ENCODE measurements around the gene TSPAN16. TPM values are rescaled to one million over a fixed set of nuclear protein-coding genes. Genes with fewer than 3 reads are reported as not detected.

The TSPAN16 gene
- total RNA-seq, 1 experiment from 2014 or later: not detected

DNA sequence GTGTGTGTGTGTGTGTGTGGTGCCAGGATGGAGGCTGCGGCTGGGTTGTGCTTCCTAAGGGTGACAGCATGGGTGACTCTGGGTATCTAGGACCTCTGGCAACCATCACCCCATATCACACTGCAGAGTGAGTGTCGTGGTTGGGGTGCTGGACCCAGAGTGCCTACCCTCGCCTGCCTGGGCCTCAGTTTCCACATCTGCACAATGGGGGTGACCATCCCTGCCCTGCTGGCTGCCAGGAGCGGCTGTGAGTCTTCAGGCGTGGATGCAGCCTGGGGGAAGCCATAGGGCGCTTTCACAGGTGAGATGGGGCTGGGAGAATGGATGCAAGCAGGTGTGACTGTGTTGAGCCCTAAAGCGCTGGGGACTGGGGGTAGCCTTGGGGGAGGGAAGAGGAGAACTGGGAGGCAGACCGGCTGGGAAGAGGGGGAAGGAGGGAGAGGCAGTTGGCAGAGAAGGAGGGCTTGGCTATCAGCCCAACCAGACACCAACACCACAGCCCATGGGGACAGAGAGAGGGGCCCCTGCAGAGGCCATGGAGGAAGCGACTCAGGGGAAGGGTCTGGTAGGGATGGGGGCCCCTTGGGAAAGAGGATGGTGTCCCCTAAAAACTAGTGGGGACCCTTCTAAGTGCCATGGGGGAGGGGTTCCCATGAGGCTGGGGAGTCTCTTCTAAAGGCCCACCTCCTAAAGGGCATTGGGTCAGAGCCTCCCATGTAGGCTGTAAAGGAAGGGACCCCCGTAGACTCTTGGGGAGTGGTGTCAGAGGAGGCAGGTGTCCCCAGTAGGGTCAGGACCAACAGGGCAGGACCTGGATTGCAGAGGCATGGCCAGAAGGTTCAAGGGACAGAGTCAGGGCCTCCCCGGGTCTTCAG, 61.0 kb downstream of the TSPAN16 start:
- H3K36me3 Mint-ChIP-seq: no peaks in the 10 kb centered on the region
- 0 out of 2 replicates have a peak overlapping the region, but pooled peaks have one; percentile 75 for H3K4me3 Mint-ChIP-seq
- DNase-seq (ENCODE audit: low spot score) (no peak), ATAC-seq (no peak)
- H3K27ac Mint-ChIP-seq: no peak overlapping the region
- no peak for TF ChIP-seq ATF3 (CRISPR knock-in tag; conservative IDR thresholded peaks at IDR 0.05)
- TF ChIP-seq, protein P1, sequence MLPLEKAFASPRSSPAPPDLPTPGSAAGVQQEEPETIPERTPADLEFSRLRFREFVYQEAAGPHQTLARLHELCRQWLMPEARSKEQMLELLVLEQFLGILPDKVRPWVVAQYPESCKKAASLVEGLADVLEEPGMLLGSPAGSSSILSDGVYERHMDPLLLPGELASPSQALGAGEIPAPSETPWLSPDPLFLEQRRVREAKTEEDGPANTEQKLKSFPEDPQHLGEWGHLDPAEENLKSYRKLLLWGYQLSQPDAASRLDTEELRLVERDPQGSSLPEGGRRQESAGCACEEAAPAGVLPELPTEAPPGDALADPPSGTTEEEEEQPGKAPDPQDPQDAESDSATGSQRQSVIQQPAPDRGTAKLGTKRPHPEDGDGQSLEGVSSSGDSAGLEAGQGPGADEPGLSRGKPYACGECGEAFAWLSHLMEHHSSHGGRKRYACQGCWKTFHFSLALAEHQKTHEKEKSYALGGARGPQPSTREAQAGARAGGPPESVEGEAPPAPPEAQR (CRISPR knock-in tag; IDR thresholded peaks at IDR 0.05): no peak
- TF ChIP-seq, protein P2, sequence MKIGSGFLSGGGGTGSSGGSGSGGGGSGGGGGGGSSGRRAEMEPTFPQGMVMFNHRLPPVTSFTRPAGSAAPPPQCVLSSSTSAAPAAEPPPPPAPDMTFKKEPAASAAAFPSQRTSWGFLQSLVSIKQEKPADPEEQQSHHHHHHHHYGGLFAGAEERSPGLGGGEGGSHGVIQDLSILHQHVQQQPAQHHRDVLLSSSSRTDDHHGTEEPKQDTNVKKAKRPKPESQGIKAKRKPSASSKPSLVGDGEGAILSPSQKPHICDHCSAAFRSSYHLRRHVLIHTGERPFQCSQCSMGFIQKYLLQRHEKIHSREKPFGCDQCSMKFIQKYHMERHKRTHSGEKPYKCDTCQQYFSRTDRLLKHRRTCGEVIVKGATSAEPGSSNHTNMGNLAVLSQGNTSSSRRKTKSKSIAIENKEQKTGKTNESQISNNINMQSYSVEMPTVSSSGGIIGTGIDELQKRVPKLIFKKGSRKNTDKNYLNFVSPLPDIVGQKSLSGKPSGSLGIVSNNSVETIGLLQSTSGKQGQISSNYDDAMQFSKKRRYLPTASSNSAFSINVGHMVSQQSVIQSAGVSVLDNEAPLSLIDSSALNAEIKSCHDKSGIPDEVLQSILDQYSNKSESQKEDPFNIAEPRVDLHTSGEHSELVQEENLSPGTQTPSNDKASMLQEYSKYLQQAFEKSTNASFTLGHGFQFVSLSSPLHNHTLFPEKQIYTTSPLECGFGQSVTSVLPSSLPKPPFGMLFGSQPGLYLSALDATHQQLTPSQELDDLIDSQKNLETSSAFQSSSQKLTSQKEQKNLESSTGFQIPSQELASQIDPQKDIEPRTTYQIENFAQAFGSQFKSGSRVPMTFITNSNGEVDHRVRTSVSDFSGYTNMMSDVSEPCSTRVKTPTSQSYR (CRISPR knock-in tag; IDR thresholded peaks at IDR 0.05): no peak
- TF ChIP-seq NR3C1 (CRISPR knock-in tag; conservative IDR thresholded peaks at IDR 0.05; ENCODE audit: low read depth): no peak
- TF ChIP-seq IRF2 (CRISPR knock-in tag; IDR thresholded peaks at IDR 0.05; ENCODE audit: borderline replicate concordance, low read depth): no peak
- no peak for TF ChIP-seq CREM (CRISPR knock-in tag; IDR thresholded peaks at IDR 0.05)
- TF ChIP-seq, protein P3, sequence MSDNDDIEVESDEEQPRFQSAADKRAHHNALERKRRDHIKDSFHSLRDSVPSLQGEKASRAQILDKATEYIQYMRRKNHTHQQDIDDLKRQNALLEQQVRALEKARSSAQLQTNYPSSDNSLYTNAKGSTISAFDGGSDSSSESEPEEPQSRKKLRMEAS (CRISPR knock-in tag; IDR thresholded peaks at IDR 0.05): no peak
- TF ChIP-seq ESRRA (CRISPR knock-in tag; IDR thresholded peaks at IDR 0.05; ENCODE audit: borderline replicate concordance): no peak
- no peak for TF ChIP-seq ZNF416 (CRISPR knock-in tag; IDR thresholded peaks at IDR 0.05)
- no peak for TF ChIP-seq ETV6 (CRISPR knock-in tag; IDR thresholded peaks at IDR 0.05)
- no peak for TF ChIP-seq JAZF1 (CRISPR knock-in tag; IDR thresholded peaks at IDR 0.05)
- TF ChIP-seq, protein P4, sequence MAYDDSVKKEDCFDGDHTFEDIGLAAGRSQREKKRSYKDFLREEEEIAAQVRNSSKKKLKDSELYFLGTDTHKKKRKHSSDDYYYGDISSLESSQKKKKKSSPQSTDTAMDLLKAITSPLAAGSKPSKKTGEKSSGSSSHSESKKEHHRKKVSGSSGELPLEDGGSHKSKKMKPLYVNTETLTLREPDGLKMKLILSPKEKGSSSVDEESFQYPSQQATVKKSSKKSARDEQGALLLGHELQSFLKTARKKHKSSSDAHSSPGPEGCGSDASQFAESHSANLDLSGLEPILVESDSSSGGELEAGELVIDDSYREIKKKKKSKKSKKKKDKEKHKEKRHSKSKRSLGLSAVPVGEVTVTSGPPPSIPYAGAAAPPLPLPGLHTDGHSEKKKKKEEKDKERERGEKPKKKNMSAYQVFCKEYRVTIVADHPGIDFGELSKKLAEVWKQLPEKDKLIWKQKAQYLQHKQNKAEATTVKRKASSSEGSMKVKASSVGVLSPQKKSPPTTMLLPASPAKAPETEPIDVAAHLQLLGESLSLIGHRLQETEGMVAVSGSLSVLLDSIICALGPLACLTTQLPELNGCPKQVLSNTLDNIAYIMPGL (CRISPR knock-in tag; IDR thresholded peaks at IDR 0.05): no peak
- TF ChIP-seq NR2C2 (CRISPR knock-in tag; IDR thresholded peaks at IDR 0.05): no peak
- TF ChIP-seq GRHL2 (CRISPR knock-in tag; IDR thresholded peaks at IDR 0.05; ENCODE audit: insufficient replicate concordance, severe bottlenecking): no peak
- no peak for TF ChIP-seq ZNF423 (CRISPR knock-in tag; IDR thresholded peaks at IDR 0.05)
- ChIA-PET CTCF (no interaction called here), POLR2A (no interaction called here)
- H3K4me1 Mint-ChIP-seq: peaks cover 18% of the 10 kb centered on the region
- no peaks in the 10 kb centered on the region for H3K9me3 Mint-ChIP-seq
- H3K27me3 Mint-ChIP-seq (ENCODE audit: low read depth): peaks cover 78% of the 10 kb centered on the region

- Mint-ChIP-seq H3K27me3 (ENCODE audit: low read depth) (peaks cover 61% of the 10 kb centered on the region), H3K9me3 (no peaks in the 10 kb centered on the region), H3K36me3 (no peaks in the 10 kb centered on the region), H3K4me3 (no peak overlapping the region), H3K27ac (no peak overlapping the region), H3K4me1 (peaks cover 26% of the 10 kb centered on the region)
- POLR2A ChIA-PET: no interaction called here
- CTCF ChIA-PET: interaction anchor here (3.4 kb wide), 1 partner anchor 65 kb away, joined by 31 read pairs; no protein-coding TSS in a partner anchor
- TF ChIP-seq TEAD4 (CRISPR knock-in tag; IDR thresholded peaks at IDR 0.05): 0 out of 2 replicates have a peak, but pooled peaks have one; percentile 24
- TF ChIP-seq ESRRA (CRISPR knock-in tag; IDR thresholded peaks at IDR 0.05; ENCODE audit: borderline replicate concordance): no peak
- ATAC-seq (no peak), DNase-seq (ENCODE audit: low spot score) (no peak)
These were observed 63.5 kb downstream of the TSPAN16 start for GRCh38 chr19:11359421-11359820.

Data from WTC11 (cell line).